ENCODE measurements around the gene MOB2. TPM values are rescaled to one million over a fixed set of nuclear protein-coding genes. Genes with fewer than 3 reads are reported as not detected.

MOB2 gene
- total RNA-seq, 1 donor: 54.9 TPM

- DNase-seq (ENCODE audit: low read depth in 2 of 3, low spot score in 2 of 3): no peak
Observed at GRCh38 chr11:1476940-1477736, 9.4 kb downstream of the MOB2 start.

- no peak for DNase-seq (ENCODE audit: low read depth in 2 of 3, low spot score in 2 of 3)
Observed at GRCh38 chr11:1475841-1476240, 10.7 kb downstream of the MOB2 start.

DNA sequence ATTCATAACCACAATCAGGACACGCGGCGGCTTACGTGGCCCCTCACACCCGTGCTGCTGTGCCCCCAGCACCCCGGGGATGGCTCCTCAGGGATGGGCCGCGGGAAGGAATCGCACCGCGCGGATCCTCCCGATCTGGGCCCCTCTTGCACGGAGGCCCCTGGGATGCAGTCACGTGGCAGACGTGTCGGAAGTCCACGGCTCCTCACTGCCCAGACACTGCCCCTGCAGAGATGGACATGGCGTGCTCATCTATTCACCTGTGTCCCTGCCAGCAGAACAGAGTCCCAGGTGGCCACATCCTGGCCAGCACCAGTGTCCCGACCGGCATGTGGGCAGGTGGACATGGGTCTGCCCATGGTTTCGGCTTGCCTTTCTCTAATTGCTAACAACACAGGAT lies 12.8 kb downstream of the MOB2 start:
- no peak for DNase-seq (ENCODE audit: low read depth in 2 of 3, low spot score in 2 of 3)

GRCh38 chr11:1473011-1473628 lies 13.5 kb downstream of the MOB2 start:
- DNase-seq (ENCODE audit: low read depth in 2 of 3, low spot score in 2 of 3): no peak

- DNase-seq (ENCODE audit: low read depth in 2 of 3, low spot score in 2 of 3): no peak
Observed at GRCh38 chr11:1472180-1473005, 14.2 kb downstream of the MOB2 start.

- DNase-seq (ENCODE audit: low read depth in 2 of 3, low spot score in 2 of 3): no peak
Observed at GRCh38 chr11:1471736-1472135, 14.8 kb downstream of the MOB2 start.

DNA sequence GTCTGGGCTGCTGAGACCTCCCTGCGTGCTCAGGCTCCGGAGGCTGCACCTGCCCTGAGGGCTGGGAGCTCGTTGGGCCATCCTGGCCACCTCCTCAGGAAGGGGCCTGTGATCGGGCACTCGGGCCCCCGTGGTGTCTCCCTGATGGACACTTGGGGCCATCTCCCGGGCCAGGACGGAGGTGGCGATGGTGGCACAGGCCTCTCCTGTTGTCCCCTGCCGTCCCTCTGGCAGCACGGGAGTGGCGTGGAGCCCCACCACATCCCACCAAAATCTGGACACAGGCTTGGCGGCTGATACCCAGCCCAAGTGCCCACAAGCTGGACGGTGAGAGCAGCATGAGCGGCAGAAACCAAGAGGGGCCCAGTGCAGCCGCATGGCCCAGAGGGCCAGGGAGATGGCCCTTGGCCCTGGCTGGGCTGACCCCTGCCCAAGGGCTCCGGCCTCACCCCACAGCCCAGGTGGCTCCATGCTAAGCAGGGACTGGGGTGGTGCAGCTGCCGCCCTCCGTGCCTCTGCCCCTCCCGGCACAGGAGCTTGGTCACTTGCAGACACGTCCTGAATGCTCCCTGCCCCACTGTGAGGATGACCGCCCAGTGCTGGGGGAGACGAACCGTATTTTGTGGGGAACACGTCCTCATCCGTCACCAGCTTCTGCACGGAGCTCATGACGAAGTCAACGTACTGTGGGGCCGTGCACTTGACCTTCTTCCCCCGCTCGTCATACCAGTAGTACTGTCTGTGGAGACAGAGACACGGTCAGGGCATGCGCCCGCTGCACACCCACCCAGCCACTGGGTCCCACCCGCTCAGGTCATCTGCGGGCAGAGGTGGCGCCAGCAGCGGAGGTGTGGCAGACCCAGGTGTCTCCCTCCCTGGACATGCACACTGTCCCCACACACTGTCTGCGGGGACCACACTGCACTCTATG lies 15.6 kb downstream of the MOB2 start:
- DNase-seq (ENCODE audit: low read depth in 2 of 3, low spot score in 2 of 3): no peak

DNA sequence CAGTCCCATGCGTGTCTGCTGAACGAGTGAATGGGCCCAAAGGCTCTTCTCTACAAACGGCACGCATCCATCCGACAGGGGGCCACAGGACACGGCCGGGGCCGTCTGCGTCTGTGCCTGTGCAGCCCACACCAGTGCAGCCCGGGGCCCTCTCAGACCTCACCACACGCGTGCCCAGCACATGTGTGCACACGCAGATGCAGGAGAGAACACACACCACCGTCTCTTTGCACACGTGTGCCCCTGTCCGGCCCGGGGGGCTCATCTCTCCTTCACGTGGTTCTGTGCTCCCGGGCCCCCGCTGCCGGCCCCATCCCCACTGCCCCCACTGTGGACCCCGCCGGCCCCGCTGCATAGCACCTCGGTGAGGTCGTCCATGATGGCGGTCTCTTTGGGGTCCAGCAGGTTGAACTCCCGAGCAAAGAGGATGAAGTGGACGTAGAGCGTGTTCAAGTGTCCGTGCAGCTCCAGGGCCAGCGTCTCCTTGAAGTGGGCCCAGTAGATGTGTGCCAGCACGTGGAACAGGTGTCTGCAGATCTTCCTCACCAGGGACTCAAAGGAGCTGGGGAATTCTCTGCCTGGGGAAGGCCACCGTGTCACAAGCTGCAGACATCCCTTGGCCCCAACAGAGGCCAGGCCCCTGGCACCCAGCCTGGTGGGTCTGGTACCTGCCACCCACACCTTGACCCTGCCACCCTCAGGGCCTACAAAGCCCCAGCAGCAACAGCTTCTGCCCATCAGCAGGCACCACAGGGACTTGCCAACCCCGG lies 16.5 kb downstream of the MOB2 start:
- DNase-seq (ENCODE audit: low read depth in 2 of 3, low spot score in 2 of 3): no peak

GRCh38 chr11:1469287-1469910 lies 17.2 kb downstream of the MOB2 start:
- no peak for DNase-seq (ENCODE audit: low read depth in 2 of 3, low spot score in 2 of 3)

- DNase-seq (ENCODE audit: low read depth in 2 of 3, low spot score in 2 of 3): no peak
Observed at GRCh38 chr11:1468473-1469066, 18.0 kb downstream of the MOB2 start.

DNA sequence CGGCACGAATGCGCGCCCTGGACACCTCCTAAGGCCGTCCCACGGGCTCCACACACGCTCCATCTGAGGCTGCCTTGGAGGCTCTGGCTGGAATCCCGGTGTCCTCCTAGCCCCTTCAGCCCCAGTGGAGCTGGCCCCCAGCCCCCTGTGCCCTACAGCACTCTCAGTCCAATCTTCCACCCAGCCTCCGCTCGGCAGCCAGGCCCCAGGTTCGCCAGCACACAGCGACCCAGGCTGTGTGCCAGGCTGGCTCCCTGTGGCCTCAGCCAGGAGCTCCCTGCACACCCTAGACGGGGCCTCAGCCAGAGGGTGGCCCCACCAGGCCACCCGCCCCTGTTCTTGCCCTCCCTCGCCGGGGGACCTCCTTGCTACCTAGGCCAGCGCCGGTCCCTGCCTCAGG lies 18.6 kb downstream of the MOB2 start:
- no peak for DNase-seq (ENCODE audit: low read depth in 2 of 3, low spot score in 2 of 3)

DNA sequence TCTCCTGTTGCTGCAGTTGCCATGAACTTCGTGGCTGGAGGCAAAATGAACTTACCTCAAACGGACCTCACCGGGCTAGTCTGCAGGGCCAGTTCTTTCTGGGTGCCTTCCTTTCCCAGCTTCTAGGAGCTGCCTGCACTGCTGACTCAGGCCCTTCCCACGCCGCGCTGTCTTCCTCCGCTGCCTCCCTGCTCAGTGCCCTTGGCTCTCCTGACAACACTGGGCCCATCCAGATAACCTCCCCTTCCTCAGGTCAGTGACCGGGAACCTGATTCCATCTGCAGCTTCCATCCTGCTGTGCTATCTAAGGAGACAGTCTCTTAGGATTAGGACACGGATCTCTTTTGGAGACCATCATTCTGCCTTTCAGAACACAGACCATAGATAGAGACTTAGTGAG lies 19.3 kb downstream of the MOB2 start:
- DNase-seq (ENCODE audit: low read depth in 2 of 3, low spot score in 2 of 3): no peak

DNA sequence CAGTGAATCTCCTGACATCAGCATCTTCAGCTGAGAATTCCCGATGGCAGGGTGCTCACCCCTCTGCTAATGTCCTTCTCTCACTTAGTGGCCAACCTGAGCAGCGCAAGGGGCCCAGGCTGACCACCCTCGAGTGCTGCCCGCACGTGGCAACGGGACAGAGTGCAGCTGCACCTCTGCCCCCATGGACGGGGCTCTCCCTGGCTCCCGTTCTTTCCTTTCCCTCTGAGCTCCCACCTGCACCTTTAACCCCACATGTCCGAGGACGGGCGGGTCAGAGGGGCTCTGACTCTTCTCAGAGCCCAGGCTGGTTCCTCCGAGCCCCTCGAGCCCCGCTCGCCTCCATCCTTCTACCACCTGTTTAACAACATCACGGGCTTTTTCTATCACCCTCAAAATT lies 19.8 kb downstream of the MOB2 start:
- DNase-seq (ENCODE audit: low read depth in 2 of 3, low spot score in 2 of 3): no peak

GRCh38 chr11:1463056-1463455 lies 23.5 kb downstream of the MOB2 start:
- no peak for DNase-seq (ENCODE audit: low read depth in 2 of 3, low spot score in 2 of 3)

DNA sequence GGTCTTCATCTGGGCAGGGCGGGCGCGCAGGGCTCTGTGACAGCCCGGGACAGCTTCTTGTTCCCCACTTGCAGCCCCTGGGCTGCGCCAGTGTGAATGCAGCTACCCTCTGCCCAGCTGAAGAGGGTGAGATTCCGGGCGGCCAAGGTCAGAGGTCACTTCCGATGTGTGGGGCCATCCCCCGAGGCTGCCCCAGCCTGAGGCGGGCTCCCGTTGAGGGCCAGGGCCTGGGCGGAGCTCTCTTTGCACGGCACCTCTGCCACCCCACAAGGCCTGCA lies 23.9 kb downstream of the MOB2 start:
- DNase-seq (ENCODE audit: low read depth in 2 of 3, low spot score in 2 of 3): no peak

DNA sequence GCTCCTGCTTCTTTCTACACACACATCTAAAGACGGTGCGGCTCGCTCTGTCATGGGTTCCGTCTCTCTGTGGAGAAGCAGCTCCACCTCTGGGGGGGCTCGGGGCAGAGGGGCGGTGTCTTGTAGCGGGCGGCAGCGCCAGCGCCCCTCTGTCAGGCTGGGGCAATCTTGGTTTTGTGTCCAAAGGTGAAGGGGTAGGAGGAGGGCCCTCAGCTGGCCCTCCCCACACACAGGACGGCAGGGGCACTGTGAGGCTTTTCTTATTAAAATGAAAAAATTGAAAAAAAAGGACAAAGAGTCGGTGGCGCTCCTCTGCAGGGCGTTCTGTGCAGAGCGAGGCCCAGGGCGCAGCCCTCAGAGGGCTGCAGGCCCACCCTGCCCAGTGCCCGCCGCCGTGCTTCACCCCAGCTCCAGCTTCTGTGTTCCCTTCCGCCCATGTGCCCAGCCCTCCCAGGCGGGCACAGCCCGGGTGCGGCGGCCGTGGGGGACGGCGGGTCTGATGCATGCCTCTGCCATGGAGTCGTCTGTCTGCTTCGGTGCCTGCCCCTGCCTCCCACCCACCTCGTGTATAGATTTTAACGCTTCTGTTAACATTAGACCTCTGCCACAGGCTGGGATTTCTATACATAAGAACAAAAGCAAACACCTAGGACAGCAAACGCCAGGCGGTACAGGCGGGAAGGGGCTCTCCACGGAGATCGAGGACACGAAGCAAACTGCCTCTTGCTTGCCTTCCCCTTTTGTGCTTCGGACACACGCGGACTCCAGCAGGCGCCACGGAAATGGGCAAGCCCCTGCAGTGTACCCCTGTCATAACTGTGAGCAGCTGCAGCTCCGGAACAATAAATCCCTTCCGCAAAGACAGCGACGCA lies 24.5 kb downstream of the MOB2 start:
- DNase-seq (ENCODE audit: low read depth in 2 of 3, low spot score in 2 of 3): no peak

GRCh38 chr11:1460986-1461825 lies 25.4 kb downstream of the MOB2 start:
- no peak for DNase-seq (ENCODE audit: low read depth in 2 of 3, low spot score in 2 of 3)
